Astrocyte of the spinal cord (primary cell): ENCODE results near the gene CLCA2.

ENCODE experiments used
- DNase-seq: peaks from one replicate; pipeline ENCODE4 v3.0.0; 2011; ENCODE audit warnings: low read depth, low spot score
- H3K4me3 ChIP-seq: 2 replicates; pipeline ENCODE4 v1.5.1; 2011; ENCODE audit warnings: low read depth, mild to moderate bottlenecking, low read length, moderate library complexity
- CTCF ChIP-seq: IDR thresholded peaks from 2 replicates; pipeline ENCODE4 v1.5.1; 2012; ENCODE audit warnings: low read depth, mild to moderate bottlenecking, low read length, inconsistent platforms
- in situ Hi-C: cut with HindIII; loops from 2 replicates; pipeline ENCODE4 v1.10.0; 2017; ENCODE audit warnings: low sequenced_read_pairs

The CLCA2 gene

GRCh38 chr1:86441581-86441980 is 17.6 kb downstream of the CLCA2 start:
- no peak for DNase-seq
- in situ Hi-C loops: no loop called here
- H3K4me3 ChIP-seq: no peak overlapping the region
- TF ChIP-seq CTCF: no peak

- no peak for DNase-seq
- in situ Hi-C loops: no loop called here
- no peak overlapping the region for H3K4me3 ChIP-seq
- TF ChIP-seq CTCF: no peak
Measured at GRCh38 chr1:86441997-86442396, 18.0 kb downstream of the CLCA2 start.

GRCh38 chr1:86445919-86446318 is 21.9 kb downstream of the CLCA2 start:
- in situ Hi-C loops: no loop called here
- H3K4me3 ChIP-seq: no peak overlapping the region
- no peak for DNase-seq
- TF ChIP-seq CTCF: no peak

GRCh38 chr1:86447198-86447790 is 23.3 kb downstream of the CLCA2 start:
- DNase-seq: no peak
- TF ChIP-seq CTCF: no peak
- in situ Hi-C loops: no loop called here
- H3K4me3 ChIP-seq: no peak overlapping the region

GRCh38 chr1:86448670-86449069 is 24.7 kb downstream of the CLCA2 start:
- TF ChIP-seq CTCF: no peak
- no peak for DNase-seq
- H3K4me3 ChIP-seq: no peak overlapping the region
- in situ Hi-C loops: no loop called here

- no peak for TF ChIP-seq CTCF
- in situ Hi-C loops: no loop called here
- DNase-seq: no peak
- H3K4me3 ChIP-seq: no peak overlapping the region
Measured at GRCh38 chr1:86449103-86449502, 25.1 kb downstream of the CLCA2 start.

- no peak for DNase-seq
- in situ Hi-C loops: no loop called here
- no peak overlapping the region for H3K4me3 ChIP-seq
- no peak for TF ChIP-seq CTCF
Measured at GRCh38 chr1:86450847-86451246, 26.9 kb downstream of the CLCA2 start.
